DLD1 (cell line): ENCODE measurements around the gene MAD2L1.

ENCODE experiments used
- in situ Hi-C: cut with HindIII; loops from 2 replicates; pipeline ENCODE4 v1.10.0; 2017; ENCODE audit warnings: low sequenced_read_pairs

The MAD2L1 gene

GRCh38 chr4:120059036-120059435 lies 7.6 kb downstream of the MAD2L1 start:
- in situ Hi-C loops: no loop called here

- in situ Hi-C loops: no loop called here
Measured at GRCh38 chr4:120057416-120057815, 9.2 kb downstream of the MAD2L1 start.

- in situ Hi-C loops: no loop called here
Measured at GRCh38 chr4:120056246-120056645, 10.4 kb downstream of the MAD2L1 start.

GRCh38 chr4:120055795-120056194 lies 10.9 kb downstream of the MAD2L1 start:
- in situ Hi-C loops: no loop called here

GRCh38 chr4:120055162-120055561 lies 11.5 kb downstream of the MAD2L1 start:
- in situ Hi-C loops: no loop called here

- in situ Hi-C loops: no loop called here
Measured at GRCh38 chr4:120053911-120054310, 12.7 kb downstream of the MAD2L1 start.

- in situ Hi-C loops: no loop called here
Measured at GRCh38 chr4:120052856-120053255, 13.8 kb downstream of the MAD2L1 start.

GRCh38 chr4:120051253-120051652 lies 15.4 kb downstream of the MAD2L1 start:
- in situ Hi-C loops: no loop called here

GRCh38 chr4:120049732-120050494 lies 16.7 kb downstream of the MAD2L1 start:
- in situ Hi-C loops: loop anchor here (25.0 kb wide), 2 partner anchors 438 to 1063 kb away; no protein-coding TSS in a partner anchor

GRCh38 chr4:120043828-120044227 lies 22.8 kb downstream of the MAD2L1 start:
- in situ Hi-C loops: loop anchor here (25.0 kb wide), 2 partner anchors 432 to 1057 kb away; no protein-coding TSS in a partner anchor

GRCh38 chr4:120037411-120037810 lies 29.2 kb downstream of the MAD2L1 start:
- in situ Hi-C loops: loop anchor here (25.0 kb wide), 2 partner anchors 425 to 1050 kb away; no protein-coding TSS in a partner anchor

GRCh38 chr4:120034913-120035312 lies 31.7 kb downstream of the MAD2L1 start:
- in situ Hi-C loops: loop anchor here (25.0 kb wide), 2 partner anchors 423 to 1048 kb away; no protein-coding TSS in a partner anchor

- in situ Hi-C loops: loop anchor here (25.0 kb wide), 2 partner anchors 415 to 1040 kb away; no protein-coding TSS in a partner anchor
Measured at GRCh38 chr4:120026853-120027252, 39.8 kb downstream of the MAD2L1 start.

- in situ Hi-C loops: loop anchor here (25.0 kb wide), 2 partner anchors 413 to 1038 kb away; no protein-coding TSS in a partner anchor
Measured at GRCh38 chr4:120025516-120025915, 41.1 kb downstream of the MAD2L1 start.

GRCh38 chr4:120018786-120019185 lies 47.9 kb downstream of the MAD2L1 start:
- in situ Hi-C loops: no loop called here

GRCh38 chr4:120017939-120018692 lies 48.5 kb downstream of the MAD2L1 start:
- in situ Hi-C loops: no loop called here

GRCh38 chr4:120011725-120012124 lies 54.9 kb downstream of the MAD2L1 start:
- in situ Hi-C loops: no loop called here

- in situ Hi-C loops: no loop called here
Measured at GRCh38 chr4:120010646-120011045, 56.0 kb downstream of the MAD2L1 start.

- in situ Hi-C loops: no loop called here
Measured at GRCh38 chr4:120009731-120010130, 56.9 kb downstream of the MAD2L1 start.

- in situ Hi-C loops: no loop called here
Measured at GRCh38 chr4:120008957-120009356, 57.7 kb downstream of the MAD2L1 start.

GRCh38 chr4:120007896-120008436 lies 58.7 kb downstream of the MAD2L1 start:
- in situ Hi-C loops: no loop called here
